Measurements from ENCODE around the gene KCNK13. TPM values are rescaled to one million over a fixed set of nuclear protein-coding genes. Genes with fewer than 3 reads are reported as not detected.

The KCNK13 gene
- total RNA-seq, 1 experiment from 2014 or later, result 0.11 TPM

DNA sequence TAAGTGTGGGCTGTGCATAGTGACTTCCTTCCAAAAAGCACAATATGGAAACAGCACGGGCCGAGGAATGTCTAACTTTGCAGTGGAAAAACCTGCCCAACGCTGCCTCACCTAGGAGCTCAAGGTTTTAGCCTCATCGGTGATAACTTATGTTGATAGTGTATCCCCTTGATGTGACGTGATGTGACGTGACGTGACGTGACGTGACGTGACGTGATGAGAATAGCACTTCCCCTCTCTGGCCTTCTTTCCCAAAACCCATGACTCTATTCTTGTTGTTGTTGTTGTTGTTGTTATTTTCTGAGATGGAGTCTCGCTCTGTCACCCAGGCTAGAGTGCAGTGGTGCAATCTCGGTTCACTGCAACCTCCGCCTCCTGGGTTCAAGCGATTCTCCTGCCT lies 64.5 kb downstream of the KCNK13 start:
- ChIA-PET CTCF (no interaction called here), POLR2A (ENCODE audit: low non-redundant PET) (no interaction called here)
- Histone ChIP-seq H3K4me3 (ENCODE audit: low read depth, low read length, poor library complexity, severe bottlenecking) (no peak overlapping the region), H3K36me3 (ENCODE audit: insufficient read depth, low read length, poor library complexity, severe bottlenecking) (no peaks in the 10 kb centered on the region), H3K27me3 (replicated peaks; ENCODE audit: insufficient read depth, low read depth, low read length, poor library complexity) (no peaks in the 10 kb centered on the region), H3K4me1 (ENCODE audit: insufficient read depth, low read length, poor library complexity, severe bottlenecking) (no peaks in the 10 kb centered on the region), H3K9me3 (ENCODE audit: low read depth, low read length, poor library complexity, severe bottlenecking) (no peaks in the 10 kb centered on the region), H3K27ac (ENCODE audit: low read depth, low read length, poor library complexity, severe bottlenecking) (no peak overlapping the region)
- DNase-seq (ENCODE audit: low spot score), result no peak
- intact Hi-C loops (cut with micrococcal nuclease; ENCODE audit: unreplicated experiment), result no loop called here
- TF ChIP-seq, protein P1, sequence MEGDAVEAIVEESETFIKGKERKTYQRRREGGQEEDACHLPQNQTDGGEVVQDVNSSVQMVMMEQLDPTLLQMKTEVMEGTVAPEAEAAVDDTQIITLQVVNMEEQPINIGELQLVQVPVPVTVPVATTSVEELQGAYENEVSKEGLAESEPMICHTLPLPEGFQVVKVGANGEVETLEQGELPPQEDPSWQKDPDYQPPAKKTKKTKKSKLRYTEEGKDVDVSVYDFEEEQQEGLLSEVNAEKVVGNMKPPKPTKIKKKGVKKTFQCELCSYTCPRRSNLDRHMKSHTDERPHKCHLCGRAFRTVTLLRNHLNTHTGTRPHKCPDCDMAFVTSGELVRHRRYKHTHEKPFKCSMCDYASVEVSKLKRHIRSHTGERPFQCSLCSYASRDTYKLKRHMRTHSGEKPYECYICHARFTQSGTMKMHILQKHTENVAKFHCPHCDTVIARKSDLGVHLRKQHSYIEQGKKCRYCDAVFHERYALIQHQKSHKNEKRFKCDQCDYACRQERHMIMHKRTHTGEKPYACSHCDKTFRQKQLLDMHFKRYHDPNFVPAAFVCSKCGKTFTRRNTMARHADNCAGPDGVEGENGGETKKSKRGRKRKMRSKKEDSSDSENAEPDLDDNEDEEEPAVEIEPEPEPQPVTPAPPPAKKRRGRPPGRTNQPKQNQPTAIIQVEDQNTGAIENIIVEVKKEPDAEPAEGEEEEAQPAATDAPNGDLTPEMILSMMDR (conservative IDR thresholded peaks at IDR 0.05; ENCODE audit: low read depth, low read length), result no peak
- no peak for TF ChIP-seq EZH2 (IDR thresholded peaks at IDR 0.05; ENCODE audit: borderline replicate concordance, low read depth, low read length, poor library complexity, severe bottlenecking)
- BruUV-seq (replicated peaks), result no TSS peak

DNA sequence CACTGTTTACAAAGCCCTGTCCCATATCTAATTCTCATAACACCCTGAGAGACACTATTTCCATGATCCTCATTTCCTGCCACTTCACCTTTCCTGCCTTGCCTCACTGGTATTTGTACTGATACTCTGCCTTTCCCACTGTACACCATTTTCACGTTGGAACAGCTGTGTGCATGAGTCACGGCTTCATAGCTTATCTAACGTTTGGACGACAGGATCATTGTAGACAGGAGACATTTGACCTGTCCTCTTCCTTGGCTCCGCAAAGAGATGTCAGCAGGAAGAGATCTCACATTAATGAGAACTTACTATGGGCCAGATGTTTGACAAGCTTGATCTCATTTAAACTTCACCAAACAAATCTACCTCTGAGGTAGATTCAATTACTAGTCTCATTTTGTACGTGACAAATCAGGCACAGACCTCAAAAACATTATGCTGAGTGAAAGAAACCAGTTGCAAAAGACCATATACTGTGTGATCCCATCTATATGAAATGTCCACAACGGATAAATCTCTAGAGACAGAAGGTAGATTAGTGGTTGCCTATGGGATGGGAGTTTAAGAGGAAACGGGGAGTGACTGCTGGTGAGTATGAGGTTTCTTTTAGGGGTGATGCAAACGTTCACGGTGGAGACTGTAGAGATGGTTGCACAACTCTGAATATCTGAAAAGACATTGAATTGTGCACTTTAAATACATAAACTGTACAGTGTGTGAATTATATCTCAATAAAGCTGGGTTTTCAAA lies 71.2 kb downstream of the KCNK13 start:
- no peaks in the 10 kb centered on the region for H3K4me1 ChIP-seq (ENCODE audit: insufficient read depth, low read length, poor library complexity, severe bottlenecking)
- no peak overlapping the region for H3K27ac ChIP-seq (ENCODE audit: low read depth, low read length, poor library complexity, severe bottlenecking)
- CTCF ChIA-PET, result no interaction called here
- no peak for TF ChIP-seq EZH2 (IDR thresholded peaks at IDR 0.05; ENCODE audit: borderline replicate concordance, low read depth, low read length, poor library complexity, severe bottlenecking)
- TF ChIP-seq, protein P1 (conservative IDR thresholded peaks at IDR 0.05; ENCODE audit: low read depth, low read length), result no peak
- POLR2A ChIA-PET (ENCODE audit: low non-redundant PET), result no interaction called here
- H3K36me3 ChIP-seq (ENCODE audit: insufficient read depth, low read length, poor library complexity, severe bottlenecking), result no peaks in the 10 kb centered on the region
- H3K27me3 ChIP-seq (replicated peaks; ENCODE audit: insufficient read depth, low read depth, low read length, poor library complexity), result no peaks in the 10 kb centered on the region
- intact Hi-C loops (cut with micrococcal nuclease; ENCODE audit: unreplicated experiment), result no loop called here
- H3K9me3 ChIP-seq (ENCODE audit: low read depth, low read length, poor library complexity, severe bottlenecking), result no peaks in the 10 kb centered on the region
- no peak for DNase-seq (ENCODE audit: low spot score)
- BruUV-seq (replicated peaks), result no TSS peak
- H3K4me3 ChIP-seq (ENCODE audit: low read depth, low read length, poor library complexity, severe bottlenecking), result no peak overlapping the region

DNA sequence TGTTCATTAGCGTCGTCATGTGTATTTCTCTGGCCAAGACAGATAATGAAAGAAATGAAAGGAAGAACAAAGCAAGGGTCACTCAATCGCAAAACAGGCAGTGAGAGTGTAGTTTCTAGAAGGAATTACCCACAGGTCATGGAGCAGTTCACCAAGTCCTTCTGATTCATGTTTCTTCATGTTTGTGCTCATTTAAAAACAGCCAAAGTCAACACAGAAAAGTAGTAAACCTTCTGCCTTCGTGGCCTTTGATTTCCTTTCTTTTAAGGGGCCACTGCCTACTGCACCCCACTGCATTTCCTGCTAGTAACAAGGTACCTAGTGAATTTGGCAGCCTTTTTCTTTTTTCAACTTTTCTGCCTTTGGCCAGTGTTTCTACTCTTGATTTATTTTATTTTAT lies 75.1 kb downstream of the KCNK13 start:
- BruUV-seq (replicated peaks), result no TSS peak
- intact Hi-C loops (cut with micrococcal nuclease; ENCODE audit: unreplicated experiment), result no loop called here
- CTCF ChIA-PET, result no interaction called here
- Histone ChIP-seq H3K27ac (ENCODE audit: low read depth, low read length, poor library complexity, severe bottlenecking) (no peak overlapping the region), H3K27me3 (replicated peaks; ENCODE audit: insufficient read depth, low read depth, low read length, poor library complexity) (no peaks in the 10 kb centered on the region), H3K36me3 (ENCODE audit: insufficient read depth, low read length, poor library complexity, severe bottlenecking) (no peaks in the 10 kb centered on the region), H3K9me3 (ENCODE audit: low read depth, low read length, poor library complexity, severe bottlenecking) (no peaks in the 10 kb centered on the region), H3K4me1 (ENCODE audit: insufficient read depth, low read length, poor library complexity, severe bottlenecking) (peaks cover 14% of the 10 kb centered on the region), H3K4me3 (ENCODE audit: low read depth, low read length, poor library complexity, severe bottlenecking) (no peak overlapping the region)
- POLR2A ChIA-PET (ENCODE audit: low non-redundant PET), result no interaction called here
- TF ChIP-seq, protein P1 (conservative IDR thresholded peaks at IDR 0.05; ENCODE audit: low read depth, low read length), result no peak
- no peak for TF ChIP-seq EZH2 (IDR thresholded peaks at IDR 0.05; ENCODE audit: borderline replicate concordance, low read depth, low read length, poor library complexity, severe bottlenecking)
- DNase-seq (ENCODE audit: low spot score), result no peak

Measured in A673 (cell line).